ENCODE results near the gene FAT1.

GRCh38 chr4:186554914-186555827 lies 168.5 kb downstream of the FAT1 start, which contains the start of gene MTNR1A:
- no peak for TF ChIP-seq EZH2 (IDR thresholded peaks at IDR 0.05; ENCODE audit: low read length, unreplicated experiment)
- no peak for TF ChIP-seq CTCF (conservative IDR thresholded peaks at IDR 0.05; ENCODE audit: low read depth, low read length)

Data from PC-3 (cell line).